ENCODE measurements around the gene P3R3URF.
A peak's percentile ranks its signal among the peaks of the same experiment; 100 is the strongest.

The P3R3URF gene

DNA sequence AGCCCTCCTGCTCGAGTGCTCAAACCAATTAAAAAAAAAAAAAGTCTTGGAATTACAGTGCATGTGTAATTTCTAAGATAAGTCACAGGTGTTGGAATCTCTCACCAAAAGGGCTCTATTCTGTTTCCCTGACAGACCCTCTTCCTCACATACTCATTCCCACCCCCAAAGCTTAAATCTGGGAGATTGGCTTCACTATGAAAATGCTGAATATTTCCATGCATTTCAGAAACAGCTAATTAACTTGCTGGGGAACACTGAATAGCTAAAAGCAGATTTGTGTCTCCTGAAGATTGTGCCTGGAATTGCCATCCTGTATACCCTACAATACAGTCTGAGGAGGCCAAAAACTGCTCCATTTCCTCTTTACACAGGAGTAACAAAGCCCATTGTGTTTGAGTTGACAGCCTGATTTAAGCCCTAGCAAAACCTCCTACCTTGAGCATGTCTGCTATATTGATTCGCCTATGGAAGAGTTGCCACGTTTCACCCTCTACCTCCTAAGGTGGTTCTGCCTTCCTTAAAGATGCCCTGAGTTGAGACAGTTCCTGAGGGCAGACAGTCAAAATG is 42.4 kb downstream of the P3R3URF start:
- peak overlapping the region; percentile 68 for H3K4me3 ChIP-seq (replicated peaks; ENCODE audit: low read depth, low read length)
- no peak for DNase-seq (ENCODE audit: extremely low read depth, low read depth)
- no peak for TF ChIP-seq CTCF (IDR thresholded peaks at IDR 0.05; ENCODE audit: low read depth, low read length, missing control alignments)

- no peak for TF ChIP-seq CTCF (IDR thresholded peaks at IDR 0.05; ENCODE audit: low read depth, low read length, missing control alignments)
Observed at GRCh38 chr1:46133181-46133658, 43.1 kb downstream of the P3R3URF start.

GRCh38 chr1:46132529-46133180 is 43.6 kb downstream of the P3R3URF start, which contains the start of gene PIK3R3:
TSS of gene PIK3R3 (minus strand) at chr1:46132629. CDS start at chr1:46131952, 677 bp downstream.
- TF ChIP-seq CTCF (IDR thresholded peaks at IDR 0.05; ENCODE audit: low read depth, low read length, missing control alignments) = no peak
- peak; percentile 96 for DNase-seq (ENCODE audit: extremely low read depth, low read depth)
- H3K4me3 ChIP-seq (replicated peaks; ENCODE audit: low read depth, low read length) = peak within 1 kb of the TSS; percentile 68

More at GRCh38 chr1:46133181-46133658, 43.1 kb downstream of the P3R3URF start:
- no peak for DNase-seq (ENCODE audit: extremely low read depth, low read depth)
- H3K4me3 ChIP-seq (replicated peaks; ENCODE audit: low read depth, low read length) = peak overlapping the region; percentile 68

DNA sequence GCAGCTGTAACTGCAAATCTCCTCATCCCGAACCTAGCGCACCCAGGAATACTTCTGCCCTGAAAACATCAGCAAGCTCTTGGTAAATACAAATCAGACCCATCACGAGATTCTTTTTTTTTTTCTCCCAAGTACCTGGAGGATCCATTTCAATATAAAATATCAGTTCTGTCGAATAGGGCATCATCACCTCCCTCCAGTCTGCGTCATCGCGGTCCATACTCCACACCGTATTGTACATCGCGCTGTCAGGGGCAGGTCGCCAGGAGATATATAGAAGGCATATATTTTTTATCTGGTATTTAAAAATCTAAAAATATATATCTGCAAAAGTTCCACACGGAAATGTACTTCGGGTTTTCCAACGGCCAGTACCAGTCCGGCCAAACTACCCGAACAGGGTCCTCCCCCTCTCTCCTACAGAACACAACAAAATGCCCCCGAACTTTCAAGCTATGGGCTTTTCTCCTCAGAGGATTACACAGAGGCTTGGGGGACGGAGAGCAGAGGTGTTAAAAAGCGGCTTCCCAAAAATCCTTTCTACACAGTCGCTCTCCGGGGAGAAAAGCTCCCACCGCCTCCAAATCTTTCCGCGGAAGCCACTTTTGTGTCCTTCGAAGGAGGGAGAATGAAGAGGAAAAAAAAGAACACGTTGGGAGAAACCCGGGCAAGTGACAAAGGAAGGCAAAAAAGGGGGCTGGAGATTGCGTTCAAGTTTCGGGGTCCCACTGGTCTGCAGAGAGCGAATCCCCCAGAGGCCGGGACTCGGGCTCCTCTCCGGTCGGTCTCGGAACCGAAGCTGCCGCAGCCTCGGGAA is 44.4 kb downstream of the P3R3URF start:
- no peak for TF ChIP-seq CTCF (IDR thresholded peaks at IDR 0.05; ENCODE audit: low read depth, low read length, missing control alignments)
- DNase-seq (ENCODE audit: extremely low read depth, low read depth) = no peak
- H3K4me3 ChIP-seq (replicated peaks; ENCODE audit: low read depth, low read length) = peak overlapping the region; percentile 68

DNA sequence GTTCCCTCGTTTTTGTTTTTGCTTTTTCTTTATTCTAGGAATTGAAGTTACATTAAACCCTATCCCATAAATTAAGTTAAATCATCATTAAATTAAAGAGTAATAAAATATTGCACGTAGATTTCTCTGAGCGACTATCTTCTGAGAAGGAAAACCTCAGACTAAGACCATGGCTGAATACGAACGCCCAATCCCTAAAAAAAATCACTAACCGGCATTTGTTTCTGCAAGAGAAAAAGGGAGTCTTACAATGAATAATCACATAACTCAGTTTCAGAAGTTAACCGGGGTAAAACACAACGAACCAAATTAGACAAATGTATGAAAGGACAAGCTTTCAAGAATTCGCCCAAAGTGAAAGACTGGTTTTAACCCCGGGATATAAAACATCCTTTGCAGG is 45.2 kb downstream of the P3R3URF start:
- no peak for TF ChIP-seq CTCF (IDR thresholded peaks at IDR 0.05; ENCODE audit: low read depth, low read length, missing control alignments)
- H3K4me3 ChIP-seq (replicated peaks; ENCODE audit: low read depth, low read length) = peak overlapping the region; percentile 68
- no peak for DNase-seq (ENCODE audit: extremely low read depth, low read depth)

GRCh38 chr1:46130606-46131005 is 45.7 kb downstream of the P3R3URF start:
- TF ChIP-seq CTCF (IDR thresholded peaks at IDR 0.05; ENCODE audit: low read depth, low read length, missing control alignments) = no peak
- DNase-seq (ENCODE audit: extremely low read depth, low read depth) = no peak
- H3K4me3 ChIP-seq (replicated peaks; ENCODE audit: low read depth, low read length) = peak overlapping the region; percentile 68
